22Rv1 (cell line): Measurements from ENCODE around the gene SEMA4B.

Experiments
- H3K27ac ChIP-seq: fragments of 450-650 bp; 2 replicates; pipeline ENCODE4 v1.5.1; 2017
- ZFX ChIP-seq: fragments of 450-650 bp; IDR thresholded peaks from 2 replicates; pipeline ENCODE4 v1.6.1; 2017; ENCODE audit warnings: antibody characterized with exemption, borderline replicate concordance
- TF ChIP-seq, protein P1 (sequence below): fragments of 450-650 bp; IDR thresholded peaks from 2 replicates; pipeline ENCODE4 v1.5.1; 2017; ENCODE audit warnings: mild to moderate bottlenecking

The SEMA4B gene, protein sequence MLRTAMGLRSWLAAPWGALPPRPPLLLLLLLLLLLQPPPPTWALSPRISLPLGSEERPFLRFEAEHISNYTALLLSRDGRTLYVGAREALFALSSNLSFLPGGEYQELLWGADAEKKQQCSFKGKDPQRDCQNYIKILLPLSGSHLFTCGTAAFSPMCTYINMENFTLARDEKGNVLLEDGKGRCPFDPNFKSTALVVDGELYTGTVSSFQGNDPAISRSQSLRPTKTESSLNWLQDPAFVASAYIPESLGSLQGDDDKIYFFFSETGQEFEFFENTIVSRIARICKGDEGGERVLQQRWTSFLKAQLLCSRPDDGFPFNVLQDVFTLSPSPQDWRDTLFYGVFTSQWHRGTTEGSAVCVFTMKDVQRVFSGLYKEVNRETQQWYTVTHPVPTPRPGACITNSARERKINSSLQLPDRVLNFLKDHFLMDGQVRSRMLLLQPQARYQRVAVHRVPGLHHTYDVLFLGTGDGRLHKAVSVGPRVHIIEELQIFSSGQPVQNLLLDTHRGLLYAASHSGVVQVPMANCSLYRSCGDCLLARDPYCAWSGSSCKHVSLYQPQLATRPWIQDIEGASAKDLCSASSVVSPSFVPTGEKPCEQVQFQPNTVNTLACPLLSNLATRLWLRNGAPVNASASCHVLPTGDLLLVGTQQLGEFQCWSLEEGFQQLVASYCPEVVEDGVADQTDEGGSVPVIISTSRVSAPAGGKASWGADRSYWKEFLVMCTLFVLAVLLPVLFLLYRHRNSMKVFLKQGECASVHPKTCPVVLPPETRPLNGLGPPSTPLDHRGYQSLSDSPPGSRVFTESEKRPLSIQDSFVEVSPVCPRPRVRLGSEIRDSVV

GRCh38 chr15:90201130-90201943 is at the start of gene SEMA4B:
SEMA4B (plus strand) TSS chr15:90201330; CDS start chr15:90201579, 249 bp downstream.
- no peak for TF ChIP-seq ZFX
- TF ChIP-seq, protein P1, sequence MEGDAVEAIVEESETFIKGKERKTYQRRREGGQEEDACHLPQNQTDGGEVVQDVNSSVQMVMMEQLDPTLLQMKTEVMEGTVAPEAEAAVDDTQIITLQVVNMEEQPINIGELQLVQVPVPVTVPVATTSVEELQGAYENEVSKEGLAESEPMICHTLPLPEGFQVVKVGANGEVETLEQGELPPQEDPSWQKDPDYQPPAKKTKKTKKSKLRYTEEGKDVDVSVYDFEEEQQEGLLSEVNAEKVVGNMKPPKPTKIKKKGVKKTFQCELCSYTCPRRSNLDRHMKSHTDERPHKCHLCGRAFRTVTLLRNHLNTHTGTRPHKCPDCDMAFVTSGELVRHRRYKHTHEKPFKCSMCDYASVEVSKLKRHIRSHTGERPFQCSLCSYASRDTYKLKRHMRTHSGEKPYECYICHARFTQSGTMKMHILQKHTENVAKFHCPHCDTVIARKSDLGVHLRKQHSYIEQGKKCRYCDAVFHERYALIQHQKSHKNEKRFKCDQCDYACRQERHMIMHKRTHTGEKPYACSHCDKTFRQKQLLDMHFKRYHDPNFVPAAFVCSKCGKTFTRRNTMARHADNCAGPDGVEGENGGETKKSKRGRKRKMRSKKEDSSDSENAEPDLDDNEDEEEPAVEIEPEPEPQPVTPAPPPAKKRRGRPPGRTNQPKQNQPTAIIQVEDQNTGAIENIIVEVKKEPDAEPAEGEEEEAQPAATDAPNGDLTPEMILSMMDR: no peak
- peak within 1 kb of the TSS; percentile 55 for H3K27ac ChIP-seq

DNA sequence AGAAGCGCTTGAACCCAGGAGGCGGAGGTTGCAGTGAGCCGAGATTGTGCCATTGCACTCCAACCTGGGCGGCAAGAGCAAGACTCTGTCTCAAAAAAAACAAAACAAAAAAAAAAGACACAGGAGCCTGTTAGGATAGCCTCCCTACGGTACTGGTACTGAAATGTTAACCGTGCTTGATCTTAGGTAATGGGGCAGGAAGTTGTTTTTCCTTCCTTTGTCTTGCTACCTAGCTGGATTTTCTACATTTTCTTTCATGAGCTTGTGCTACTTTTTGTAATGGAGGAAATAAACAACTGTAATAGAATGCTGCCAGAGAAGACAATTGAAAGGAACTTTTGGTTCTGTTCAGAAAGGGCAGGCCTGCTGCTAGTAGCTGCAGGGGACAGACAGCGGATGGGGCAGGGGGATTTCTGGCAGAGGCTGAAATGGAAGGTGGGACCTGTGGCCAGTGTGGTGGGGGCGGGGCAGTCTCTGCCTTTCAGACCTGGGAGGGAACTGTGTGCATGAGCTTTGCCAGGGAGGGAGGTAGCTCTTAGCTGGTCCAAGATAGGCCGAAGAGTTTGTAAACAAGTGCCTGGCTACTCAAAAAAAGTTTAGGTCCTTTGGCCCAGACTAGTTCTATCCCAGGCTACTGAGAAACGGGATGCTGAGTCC is 49.0 kb upstream of the SEMA4B start:
- H3K27ac ChIP-seq: peak overlapping the region; percentile 95
- TF ChIP-seq ZFX: no peak

- no peak overlapping the region for H3K27ac ChIP-seq
- TF ChIP-seq, protein P1: no peak
- no peak for TF ChIP-seq ZFX
Observed at GRCh38 chr15:90153658-90154057, 47.5 kb upstream of the SEMA4B start.

GRCh38 chr15:90154246-90154645 is 46.9 kb upstream of the SEMA4B start:
- peak overlapping the region; percentile 22; the same call in 1 of the 2 replicates for H3K27ac ChIP-seq
- no peak for TF ChIP-seq ZFX
- TF ChIP-seq, protein P1: no peak

DNA sequence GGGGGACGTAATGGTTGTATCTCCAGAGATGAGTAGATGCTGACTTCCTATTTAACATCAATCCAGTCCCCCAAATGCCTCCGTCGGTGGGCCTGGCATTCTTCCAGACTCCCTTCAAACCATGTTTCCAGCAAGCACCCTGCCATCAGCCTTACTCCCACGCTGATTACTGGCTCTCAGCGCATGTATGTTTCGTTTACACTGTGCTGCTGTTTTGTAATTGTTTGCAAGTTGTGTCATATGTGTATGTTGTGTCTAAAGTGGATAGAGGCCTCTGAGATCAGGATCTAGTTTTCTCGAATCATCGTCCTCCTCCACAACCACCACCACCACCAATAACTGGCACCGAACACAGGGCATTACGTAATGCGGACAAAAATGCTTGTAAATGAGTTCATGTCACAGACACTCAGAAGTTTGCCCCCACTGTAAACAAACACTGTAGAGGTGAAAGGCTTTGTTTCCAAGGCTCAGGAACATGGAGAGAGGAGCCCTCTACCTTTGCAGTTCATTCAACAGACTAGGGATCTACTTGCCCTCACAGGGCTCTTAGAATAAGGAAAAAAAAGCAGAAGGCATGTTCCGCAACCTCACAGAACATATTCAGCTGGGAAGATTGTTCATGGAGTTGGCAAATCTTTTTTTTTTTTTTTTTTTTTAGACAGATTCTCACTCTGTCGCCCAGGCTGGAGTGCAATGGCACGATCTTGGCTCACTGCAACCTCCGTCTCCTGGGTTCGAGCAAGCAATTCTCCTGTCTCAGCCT is 46.1 kb upstream of the SEMA4B start:
- peak overlapping the region; percentile 22; the same call in 1 of the 2 replicates for H3K27ac ChIP-seq
- TF ChIP-seq, protein P1: no peak
- TF ChIP-seq ZFX: no peak

GRCh38 chr15:90159213-90159612 is 41.9 kb upstream of the SEMA4B start:
- no peak for TF ChIP-seq ZFX
- TF ChIP-seq, protein P1: no peak

More at GRCh38 chr15:90159213-90159612, 41.9 kb upstream of the SEMA4B start:
- H3K27ac ChIP-seq: 0 out of 2 replicates have a peak overlapping the region, but pooled peaks have one; percentile 57
